Endothelial cell of umbilical vein (primary cell): ENCODE results near the gene SNAPC2. TPM values are rescaled to one million over a fixed set of nuclear protein-coding genes. Genes with fewer than 3 reads are reported as not detected.

Source experiments
- BruUV-seq: library from RNA; stranded (reverse); fragments of 400-500 nt; replicated peaks from 2 replicates; lab custom pipeline; 2021; lab: Mats Ljungman, UMichigan
- CTCF ChIA-PET: fragments of 300-600, 350-600 bp; sonication (Branson Sonifier 250); formaldehyde crosslinking; loops from one replicate; lab custom pipeline; 2021; ENCODE audit warnings: antibody characterized with exemption, inconsistent platforms; lab: Charles Lee
- POLR2A ChIA-PET: fragments of 300-600, 350-600 bp; sonication (Branson Sonifier 250); formaldehyde crosslinking; loops from one replicate; lab custom pipeline; 2021; ENCODE audit warnings: antibody characterized with exemption, inconsistent platforms; lab: Charles Lee
- DNase-seq: peaks from one replicate; pipeline ENCODE4 v3.0.0-alpha.2; 2011; ENCODE audit warnings: low read depth, low spot score
- FAIRE-seq: peaks from 2 replicates; lab custom pipeline; 2011; peaks lifted over from hg19 to GRCh38; lab: Jason Lieb, UNC
- H2AFZ ChIP-seq: 2 replicates; pipeline ENCODE4 v1.6.0; 2012; ENCODE audit warnings: low read depth, low read length, control low read depth, inconsistent platforms
- H3K27ac ChIP-seq: 2 replicates; pipeline ENCODE4 v1.5.1; 2011; ENCODE audit warnings: low read depth, mild to moderate bottlenecking, control low read depth, low read length, moderate library complexity; ENCODE audit not compliant: insufficient read depth
- H3K27me3 ChIP-seq, 2 experiments: 2 replicates each; pipeline versions ENCODE4 v1.6.0 to v1.6.1; 2011; ENCODE audit warnings: low read length in 2 of 2, mixed read lengths in 1 of 2; ENCODE audit not compliant: control insufficient read depth in 2 of 2, insufficient read depth in 2 of 2
- H3K36me3 ChIP-seq, 2 experiments: 2 replicates in 1 of 2; 3 replicates in 1 of 2; pipeline ENCODE4 v1.5.1; 2011; ENCODE audit warnings: low read length in 2 of 2, mild to moderate bottlenecking in 1 of 2, moderate library complexity in 1 of 2; ENCODE audit not compliant: control insufficient read depth in 2 of 2, insufficient read depth in 2 of 2; ENCODE audit errors: extremely low read depth in 1 of 2
- H3K4me1 ChIP-seq: 3 replicates; pipeline ENCODE4 v1.5.1; 2011; ENCODE audit warnings: mild to moderate bottlenecking, low read length; ENCODE audit not compliant: control insufficient read depth, insufficient read depth; ENCODE audit errors: extremely low read depth
- H3K4me2 ChIP-seq: 2 replicates; pipeline ENCODE4 v1.6.1; 2011; ENCODE audit warnings: low read length, control low read depth, mixed read lengths; ENCODE audit not compliant: insufficient read depth
- H3K4me3 ChIP-seq, 3 experiments: fragments of 200-600 bp in 1 of 3; sonication (generic), shearing (Covaris generic) in 1 of 3; replicated peaks in 1 of 3; 2 replicates each; pipeline ENCODE4 v1.5.1; 2011 to 2016; ENCODE audit warnings: control low read depth in 3 of 3, low read length in 3 of 3, mild to moderate bottlenecking in 2 of 3, inconsistent platforms in 1 of 3, low read depth in 1 of 3, moderate library complexity in 1 of 3; ENCODE audit not compliant: insufficient read depth in 1 of 3
- H3K79me2 ChIP-seq: 2 replicates; pipeline ENCODE4 v1.6.0; 2012; ENCODE audit warnings: low read length, inconsistent platforms; ENCODE audit not compliant: control insufficient read depth, insufficient read depth
- H3K9ac ChIP-seq: replicated peaks from 2 replicates; pipeline ENCODE3; 2011; ENCODE audit warnings: low read length, control low read depth; ENCODE audit not compliant: insufficient read depth; ENCODE audit errors: extremely low read depth
- H3K9me1 ChIP-seq: replicated peaks from 3 replicates; pipeline ENCODE4 v1.6.0; 2011; ENCODE audit warnings: mild to moderate bottlenecking, low read length; ENCODE audit not compliant: control insufficient read depth, insufficient read depth; ENCODE audit errors: extremely low read depth
- H3K9me3 ChIP-seq: replicated peaks from 2 replicates; pipeline ENCODE4 v1.5.1; 2012; ENCODE audit warnings: low read length, inconsistent platforms; ENCODE audit not compliant: control insufficient read depth, insufficient read depth
- H4K20me1 ChIP-seq: replicated peaks from 2 replicates; pipeline ENCODE3; 2011; ENCODE audit warnings: mild to moderate bottlenecking, low read length; ENCODE audit not compliant: control insufficient read depth, insufficient read depth; ENCODE audit errors: extremely low read depth
- EZH2 ChIP-seq: IDR thresholded peaks from 2 replicates; pipeline ENCODE4 v1.6.1; 2012; ENCODE audit warnings: borderline replicate concordance, low read depth, mild to moderate bottlenecking, moderate library complexity, low read length, inconsistent platforms; ENCODE audit not compliant: severe bottlenecking
- FOS ChIP-seq: IDR thresholded peaks from 2 replicates; pipeline ENCODE4 v1.6.1; 2011; ENCODE audit warnings: mild to moderate bottlenecking, low read length, moderate library complexity, borderline replicate concordance; ENCODE audit not compliant: insufficient read depth
- GATA2 ChIP-seq: IDR thresholded peaks from 2 replicates; pipeline ENCODE4 v1.7.0; 2011; ENCODE audit warnings: low read depth, mild to moderate bottlenecking, moderate library complexity, mixed read lengths, low read length; ENCODE audit not compliant: insufficient read length, insufficient read depth
- JUN ChIP-seq: IDR thresholded peaks from 2 replicates; pipeline ENCODE4 v1.6.1; 2011; ENCODE audit warnings: borderline replicate concordance, low read depth; ENCODE audit not compliant: insufficient read length, insufficient read depth
- MYC ChIP-seq: IDR thresholded peaks from one replicate; pipeline ENCODE4 v1.6.1; 2011; ENCODE audit warnings: mild to moderate bottlenecking, low read depth, low read length
- POLR2A ChIP-seq: IDR thresholded peaks from 2 replicates; pipeline ENCODE4 v1.6.1; 2012; ENCODE audit warnings: low read depth, mild to moderate bottlenecking, control low read depth, low read length
- POLR2AphosphoS5 ChIP-seq: IDR thresholded peaks from 2 replicates; pipeline ENCODE4 v1.6.1; 2012; ENCODE audit warnings: low read depth, mild to moderate bottlenecking, control low read depth, low read length, moderate library complexity; ENCODE audit not compliant: insufficient read depth
- dilution Hi-C: fragments of 300-500 bp; cut with MboI; formaldehyde crosslinking; loops from one replicate; pipeline ENCODE4 v1.15.0; 2019; ENCODE audit warnings: low sequenced_read_pairs; ENCODE audit not compliant: extremely low pct_ligation_motif_present
- intact Hi-C: fragments of 100-400 bp; cut with micrococcal nuclease; formaldehyde crosslinking; loops from one replicate; pipeline ENCODE4 v1.10.0; 2022
- polyA plus RNA-seq, 4 experiments: library from polyadenylated mRNA; depleted of rRNA in 3 of 4; stranded (reverse) in 3 of 4; unstranded in 1 of 4; fragments of >200 nt; gene quantifications; 2 replicates each; pipeline versions ENCODE4 v1.2.1 to v1.2.3, GENCODE V29; 2011 to 2012; ENCODE audit warnings: missing spikeins in 1 of 4
- total RNA-seq: library from RNA; stranded (reverse); gene quantifications from 2 replicates; pipeline ENCODE4 v1.2.3, GENCODE V29; 2021
- TF ChIP-seq, protein P1 (sequence below), 2 donors: IDR thresholded peaks; 1 replicate in 1 of 2; 2 replicates in 1 of 2; pipeline ENCODE4 v1.5.1; 2011; ENCODE audit warnings: low read length in 2 of 2, mild to moderate bottlenecking in 2 of 2, moderate library complexity in 2 of 2, control low read depth in 1 of 2, inconsistent platforms in 1 of 2, low read depth in 1 of 2; ENCODE audit not compliant: insufficient read depth in 1 of 2; ENCODE audit errors: extremely low read depth in 1 of 2
- TF ChIP-seq, protein P2 (sequence below): IDR thresholded peaks from 2 replicates; pipeline ENCODE4 v1.6.1; 2011; ENCODE audit not compliant: insufficient read depth, insufficient read length

The SNAPC2 gene
- total and polyA plus RNA-seq, 2 donors (not counting 3 experiments of a cell fraction or from before 2014, with no cell fraction given): 23.7 to 25.8 TPM

DNA sequence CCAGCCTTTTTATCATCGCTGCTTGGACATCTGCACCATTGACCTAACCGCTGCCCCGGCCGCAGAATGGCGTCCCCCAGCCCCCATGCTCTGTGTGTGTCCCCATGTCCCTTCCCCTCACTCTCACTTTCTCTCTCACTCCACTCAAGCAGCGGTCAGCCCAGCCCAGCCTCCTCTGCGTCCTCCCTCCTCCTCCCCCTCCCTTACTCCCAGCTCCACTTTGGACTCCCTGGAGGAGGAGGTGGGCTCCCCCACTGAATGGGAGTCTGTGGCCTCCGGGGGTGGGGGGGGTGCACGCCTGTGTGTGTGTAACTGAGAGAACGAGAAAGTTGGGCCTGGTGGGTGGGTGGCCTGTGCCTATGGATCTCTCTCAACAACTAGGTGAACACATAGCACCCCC is 14.3 kb upstream of the SNAPC2 start:
- no peak for FAIRE-seq
- BruUV-seq: no TSS peak
- Histone ChIP-seq H3K9ac (no peak overlapping the region), H3K9me3 (no peaks in the 10 kb centered on the region), H3K4me3 (no peak overlapping the region), H4K20me1 (no peaks in the 10 kb centered on the region), H3K9me1 (no peaks in the 10 kb centered on the region), H3K79me2 (peaks cover 28% of the 10 kb centered on the region), H3K27me3 (no peaks in the 10 kb centered on the region), H3K4me2 (no peak overlapping the region), H3K27ac (no peak overlapping the region), H3K4me1 (peaks cover 16% of the 10 kb centered on the region), H2AFZ (no peak overlapping the region), H3K36me3 (peaks cover 0 to 11% of the 10 kb centered on the region in 2 experiments)
- intact Hi-C loops (no loop called here), dilution Hi-C loops (no loop called here)
- TF ChIP-seq POLR2A: no peak
- TF ChIP-seq, protein P1, sequence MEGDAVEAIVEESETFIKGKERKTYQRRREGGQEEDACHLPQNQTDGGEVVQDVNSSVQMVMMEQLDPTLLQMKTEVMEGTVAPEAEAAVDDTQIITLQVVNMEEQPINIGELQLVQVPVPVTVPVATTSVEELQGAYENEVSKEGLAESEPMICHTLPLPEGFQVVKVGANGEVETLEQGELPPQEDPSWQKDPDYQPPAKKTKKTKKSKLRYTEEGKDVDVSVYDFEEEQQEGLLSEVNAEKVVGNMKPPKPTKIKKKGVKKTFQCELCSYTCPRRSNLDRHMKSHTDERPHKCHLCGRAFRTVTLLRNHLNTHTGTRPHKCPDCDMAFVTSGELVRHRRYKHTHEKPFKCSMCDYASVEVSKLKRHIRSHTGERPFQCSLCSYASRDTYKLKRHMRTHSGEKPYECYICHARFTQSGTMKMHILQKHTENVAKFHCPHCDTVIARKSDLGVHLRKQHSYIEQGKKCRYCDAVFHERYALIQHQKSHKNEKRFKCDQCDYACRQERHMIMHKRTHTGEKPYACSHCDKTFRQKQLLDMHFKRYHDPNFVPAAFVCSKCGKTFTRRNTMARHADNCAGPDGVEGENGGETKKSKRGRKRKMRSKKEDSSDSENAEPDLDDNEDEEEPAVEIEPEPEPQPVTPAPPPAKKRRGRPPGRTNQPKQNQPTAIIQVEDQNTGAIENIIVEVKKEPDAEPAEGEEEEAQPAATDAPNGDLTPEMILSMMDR (IDR thresholded peaks at IDR 0.05; ENCODE audit: extremely low read depth in 1 of 2, insufficient read depth in 1 of 2, low read depth in 1 of 2, low read length in 2 of 2): no peak
- no peak for TF ChIP-seq GATA2
- TF ChIP-seq EZH2: no peak
- TF ChIP-seq, protein P2, sequence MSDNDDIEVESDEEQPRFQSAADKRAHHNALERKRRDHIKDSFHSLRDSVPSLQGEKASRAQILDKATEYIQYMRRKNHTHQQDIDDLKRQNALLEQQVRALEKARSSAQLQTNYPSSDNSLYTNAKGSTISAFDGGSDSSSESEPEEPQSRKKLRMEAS: no peak
- no peak for TF ChIP-seq MYC
- no peak for TF ChIP-seq JUN
- no peak for TF ChIP-seq POLR2AphosphoS5
- no peak for TF ChIP-seq FOS
- DNase-seq: no peak
- CTCF ChIA-PET: no interaction called here
- POLR2A ChIA-PET: no interaction called here
